ENCODE measurements around the gene CRYBG2. TPM values are rescaled to one million over a fixed set of nuclear protein-coding genes. Genes with fewer than 3 reads are reported as not detected.
"Not testable (repeated sequence)": the region's sequence is repeated elsewhere in the genome, so short reads cannot be mapped to it uniquely, and the experiment has no call there.

The CRYBG2 gene
- total RNA-seq, 3 donors from 2014 or later: 0.16 to 0.45 (median 0.30) TPM

- H3K4me1 Mint-ChIP-seq (ENCODE audit: low read depth): peaks cover 56% of the 10 kb centered on the region
Measured at GRCh38 chr1:26292735-26293134, 61.2 kb downstream of the CRYBG2 start.

DNA sequence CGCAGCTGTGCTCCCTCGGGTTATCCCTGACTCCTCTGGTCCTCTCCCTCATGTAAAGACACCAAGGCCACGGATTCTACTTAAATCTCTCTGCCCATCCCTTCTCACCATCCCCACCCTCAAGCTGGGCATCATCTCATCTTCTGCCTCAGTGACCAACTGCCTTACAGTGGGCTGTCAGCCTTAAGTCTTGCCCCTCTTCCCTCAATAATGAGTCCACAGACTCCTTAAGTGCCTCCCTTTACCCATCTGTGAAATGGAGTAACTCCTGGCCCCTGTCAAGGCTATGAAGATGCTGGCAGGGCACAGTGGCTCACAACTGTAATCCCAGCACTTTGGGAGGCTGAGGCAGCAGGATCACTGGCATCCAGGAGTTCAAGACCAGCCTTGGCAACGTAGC, 62.0 kb downstream of the CRYBG2 start:
- no peaks in the 10 kb centered on the region for H3K9me3 Mint-ChIP-seq
- H3K4me3 Mint-ChIP-seq: no peak overlapping the region
- H3K4me1 Mint-ChIP-seq (ENCODE audit: low read depth): peaks cover 64% of the 10 kb centered on the region
- no peaks in the 10 kb centered on the region for H3K27me3 Mint-ChIP-seq (ENCODE audit: low read depth)
- no peak for DNase-seq
- no peak for ATAC-seq
- peaks cover 7% of the 10 kb centered on the region for H3K36me3 Mint-ChIP-seq (ENCODE audit: insufficient read depth)

More at GRCh38 chr1:26292735-26293134, 61.2 kb downstream of the CRYBG2 start:
- not testable (repeated sequence) for H3K4me3 Mint-ChIP-seq; H3K36me3 Mint-ChIP-seq (ENCODE audit: insufficient read depth); H3K27me3 Mint-ChIP-seq (ENCODE audit: low read depth); ATAC-seq; DNase-seq; H3K9me3 Mint-ChIP-seq

DNA sequence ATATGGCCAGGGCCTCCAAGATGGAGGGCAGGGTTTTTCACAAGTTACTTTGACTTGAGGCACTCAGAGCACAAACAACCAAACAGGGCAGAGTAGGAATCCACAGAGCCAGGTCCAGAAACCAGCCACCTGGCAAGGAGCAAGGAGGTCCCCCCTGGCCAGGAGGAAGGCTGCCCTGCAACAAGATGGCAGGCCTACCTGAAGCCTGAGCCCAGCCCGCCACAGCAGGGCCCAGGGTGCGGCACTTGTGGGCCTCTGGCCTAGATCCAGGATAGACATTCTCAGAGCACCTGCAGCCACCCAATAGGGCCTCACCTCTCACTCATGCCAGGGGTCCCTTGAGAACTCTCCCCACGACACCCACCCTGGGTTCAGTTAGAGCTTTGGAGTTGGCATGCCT, 62.5 kb downstream of the CRYBG2 start:
- ATAC-seq (no peak), DNase-seq (no peak)
- Mint-ChIP-seq H3K9me3 (no peaks in the 10 kb centered on the region), H3K36me3 (ENCODE audit: insufficient read depth) (peaks cover 7% of the 10 kb centered on the region), H3K27me3 (ENCODE audit: low read depth) (no peaks in the 10 kb centered on the region), H3K4me3 (no peak overlapping the region), H3K4me1 (ENCODE audit: low read depth) (peaks cover 68% of the 10 kb centered on the region)

GRCh38 chr1:26290882-26291261, 63.1 kb downstream of the CRYBG2 start:
- H3K9me3 Mint-ChIP-seq: no peaks in the 10 kb centered on the region
- peaks cover 73% of the 10 kb centered on the region for H3K4me1 Mint-ChIP-seq (ENCODE audit: low read depth)
- no peak overlapping the region for H3K4me3 Mint-ChIP-seq
- peaks cover 4% of the 10 kb centered on the region for H3K36me3 Mint-ChIP-seq (ENCODE audit: insufficient read depth)
- DNase-seq: no peak
- no peak for ATAC-seq
- H3K27me3 Mint-ChIP-seq (ENCODE audit: low read depth): no peaks in the 10 kb centered on the region

DNA sequence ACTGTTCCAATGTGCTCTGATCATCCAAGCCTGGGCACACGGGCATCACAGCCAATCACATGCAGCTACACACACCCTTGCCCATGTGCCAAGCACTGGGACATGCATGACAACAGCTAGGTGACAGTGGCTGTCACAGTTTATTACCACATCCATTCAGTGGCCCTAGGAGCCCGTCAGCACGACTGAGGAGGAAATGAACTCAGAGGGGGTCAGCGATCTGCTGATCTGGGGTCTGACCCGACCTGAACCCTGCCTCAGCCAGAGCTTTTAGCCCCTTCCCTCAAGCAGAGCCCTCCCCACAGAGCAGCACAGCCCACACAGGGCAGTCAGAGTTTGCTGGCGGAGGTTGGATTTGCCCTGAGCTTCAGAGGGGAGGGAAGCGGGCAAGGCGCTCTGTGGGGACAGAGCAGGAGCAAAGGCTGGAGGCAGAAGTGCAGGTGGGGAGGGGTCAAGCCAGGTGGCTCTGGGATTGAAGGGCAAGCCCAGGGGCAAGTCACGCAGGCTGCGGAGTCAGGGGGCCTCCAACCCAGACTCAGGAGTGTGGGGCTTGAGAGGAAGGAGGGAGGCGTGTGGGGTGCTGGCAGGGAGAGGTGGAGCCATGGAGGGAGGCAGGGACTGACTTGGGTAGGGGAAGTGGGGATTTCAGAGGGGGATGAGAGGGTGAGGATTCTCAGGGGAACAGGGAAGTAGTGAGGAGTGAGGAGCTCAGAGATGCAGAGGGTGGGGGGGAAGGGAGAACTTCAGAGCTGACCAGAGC, 63.6 kb downstream of the CRYBG2 start:
- Mint-ChIP-seq H3K4me3 (no peak overlapping the region), H3K36me3 (ENCODE audit: insufficient read depth) (peaks cover 2% of the 10 kb centered on the region), H3K9me3 (no peaks in the 10 kb centered on the region), H3K4me1 (ENCODE audit: low read depth) (peaks cover 76% of the 10 kb centered on the region), H3K27me3 (ENCODE audit: low read depth) (no peaks in the 10 kb centered on the region)
- DNase-seq: no peak
- ATAC-seq: no peak

GRCh38 chr1:26289158-26290059, 64.5 kb downstream of the CRYBG2 start:
- Mint-ChIP-seq H3K4me3 (no peak overlapping the region), H3K9me3 (no peaks in the 10 kb centered on the region), H3K4me1 (ENCODE audit: low read depth) (peaks cover 82% of the 10 kb centered on the region), H3K27me3 (ENCODE audit: low read depth) (no peaks in the 10 kb centered on the region), H3K36me3 (ENCODE audit: insufficient read depth) (peaks cover 5% of the 10 kb centered on the region)
- no peak for DNase-seq
- no peak for ATAC-seq

DNA sequence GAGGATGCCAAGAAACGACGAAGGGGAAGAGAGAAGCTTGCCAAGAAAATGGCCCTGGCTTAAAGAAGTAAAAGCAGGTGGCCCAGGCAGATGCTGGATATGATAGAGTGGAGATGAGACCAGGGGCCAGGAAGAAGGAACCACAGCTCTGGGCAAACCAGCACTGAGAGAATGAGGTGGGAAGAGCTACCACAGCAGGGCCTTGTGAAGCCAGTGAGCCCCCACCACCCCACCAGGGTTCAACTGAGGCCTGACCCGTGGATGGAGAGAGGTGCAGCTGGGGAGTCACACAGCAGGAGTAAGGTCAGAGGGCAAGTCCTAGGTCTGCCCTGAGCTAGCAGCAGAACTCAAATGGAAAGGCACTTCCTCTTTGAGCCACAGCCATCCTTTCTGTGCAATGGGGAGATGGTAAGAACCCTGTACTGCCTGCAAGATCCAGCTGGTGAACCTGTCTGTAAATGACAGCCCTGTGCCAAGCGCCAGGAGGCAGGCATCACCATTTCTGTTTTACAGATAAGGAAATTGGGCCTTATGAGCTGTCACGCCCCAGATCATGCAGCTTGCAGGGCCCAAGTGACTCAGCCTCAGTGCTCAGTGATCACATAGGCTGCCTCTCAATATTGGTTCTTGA, 65.5 kb downstream of the CRYBG2 start:
- Mint-ChIP-seq H3K4me3 (no peak overlapping the region), H3K9me3 (no peaks in the 10 kb centered on the region), H3K36me3 (ENCODE audit: insufficient read depth) (peaks cover 7% of the 10 kb centered on the region), H3K4me1 (ENCODE audit: low read depth) (peaks cover 90% of the 10 kb centered on the region), H3K27me3 (ENCODE audit: low read depth) (no peaks in the 10 kb centered on the region)
- ATAC-seq (peak; percentile 60 to 69), DNase-seq (peak; percentile 70)

GRCh38 chr1:26287811-26288210, 66.1 kb downstream of the CRYBG2 start:
- Mint-ChIP-seq H3K36me3 (ENCODE audit: insufficient read depth) (peaks cover 10% of the 10 kb centered on the region), H3K4me3 (peak overlapping the region; percentile 34), H3K27me3 (ENCODE audit: low read depth) (no peaks in the 10 kb centered on the region), H3K9me3 (no peaks in the 10 kb centered on the region), H3K4me1 (ENCODE audit: low read depth) (peaks cover 93% of the 10 kb centered on the region)
- ATAC-seq (no peak), DNase-seq (no peak)

GRCh38 chr1:26287033-26287711, 66.8 kb downstream of the CRYBG2 start:
- DNase-seq (no peak), ATAC-seq (peak; percentile 9)
- Mint-ChIP-seq H3K4me3 (peak overlapping the region; percentile 34), H3K27me3 (ENCODE audit: low read depth) (no peaks in the 10 kb centered on the region), H3K36me3 (ENCODE audit: insufficient read depth) (peaks cover 15% of the 10 kb centered on the region), H3K4me1 (ENCODE audit: low read depth) (peaks cover 99% of the 10 kb centered on the region), H3K9me3 (no peaks in the 10 kb centered on the region)

- Mint-ChIP-seq H3K4me3 (no peak overlapping the region), H3K9me3 (no peaks in the 10 kb centered on the region), H3K36me3 (ENCODE audit: insufficient read depth) (peaks cover 22% of the 10 kb centered on the region), H3K4me1 (ENCODE audit: low read depth) (peaks cover 99% of the 10 kb centered on the region), H3K27me3 (ENCODE audit: low read depth) (no peaks in the 10 kb centered on the region)
- ATAC-seq (no peak), DNase-seq (no peak)
Measured at GRCh38 chr1:26286064-26286416, 67.9 kb downstream of the CRYBG2 start.

DNA sequence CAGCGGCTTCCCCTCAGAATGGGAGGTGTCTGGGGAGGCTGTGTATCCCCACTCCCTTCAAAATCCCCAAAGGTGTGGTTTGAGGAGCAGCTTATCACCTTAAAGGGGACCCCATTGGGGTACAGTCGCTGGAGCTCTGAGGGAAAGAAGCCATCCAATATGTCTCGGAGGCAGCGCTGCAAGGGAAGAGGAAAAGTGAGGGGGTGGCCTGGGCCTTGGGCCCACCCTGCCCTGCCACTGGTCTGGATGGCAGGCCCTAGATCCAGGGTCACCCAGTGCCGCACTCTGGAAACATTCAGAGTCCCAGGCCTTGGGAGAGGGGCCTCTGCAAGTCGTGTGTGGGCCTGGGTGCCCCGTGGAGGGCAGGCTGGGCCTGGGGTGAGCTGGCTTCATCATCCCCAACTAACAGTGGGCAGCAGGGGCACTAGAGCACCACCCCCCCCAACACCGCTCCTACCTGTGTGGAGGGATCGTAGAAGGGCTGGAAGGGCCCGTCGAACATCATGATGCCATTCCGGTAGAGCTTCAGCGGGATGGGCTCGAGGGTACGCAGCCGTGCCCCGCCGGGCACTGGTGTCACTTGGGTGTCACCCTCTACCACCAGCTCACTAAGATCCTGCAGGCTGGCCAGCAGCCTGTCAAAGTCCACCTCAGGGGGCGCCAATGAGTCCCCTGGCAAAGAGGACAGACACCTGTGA, 68.4 kb downstream of the CRYBG2 start:
- no peak for DNase-seq
- Mint-ChIP-seq H3K4me1 (ENCODE audit: low read depth) (peaks cover 96% of the 10 kb centered on the region), H3K36me3 (ENCODE audit: insufficient read depth) (peaks cover 24% of the 10 kb centered on the region), H3K4me3 (no peak overlapping the region), H3K9me3 (no peaks in the 10 kb centered on the region), H3K27me3 (ENCODE audit: low read depth) (no peaks in the 10 kb centered on the region)
- ATAC-seq: no peak

DNA sequence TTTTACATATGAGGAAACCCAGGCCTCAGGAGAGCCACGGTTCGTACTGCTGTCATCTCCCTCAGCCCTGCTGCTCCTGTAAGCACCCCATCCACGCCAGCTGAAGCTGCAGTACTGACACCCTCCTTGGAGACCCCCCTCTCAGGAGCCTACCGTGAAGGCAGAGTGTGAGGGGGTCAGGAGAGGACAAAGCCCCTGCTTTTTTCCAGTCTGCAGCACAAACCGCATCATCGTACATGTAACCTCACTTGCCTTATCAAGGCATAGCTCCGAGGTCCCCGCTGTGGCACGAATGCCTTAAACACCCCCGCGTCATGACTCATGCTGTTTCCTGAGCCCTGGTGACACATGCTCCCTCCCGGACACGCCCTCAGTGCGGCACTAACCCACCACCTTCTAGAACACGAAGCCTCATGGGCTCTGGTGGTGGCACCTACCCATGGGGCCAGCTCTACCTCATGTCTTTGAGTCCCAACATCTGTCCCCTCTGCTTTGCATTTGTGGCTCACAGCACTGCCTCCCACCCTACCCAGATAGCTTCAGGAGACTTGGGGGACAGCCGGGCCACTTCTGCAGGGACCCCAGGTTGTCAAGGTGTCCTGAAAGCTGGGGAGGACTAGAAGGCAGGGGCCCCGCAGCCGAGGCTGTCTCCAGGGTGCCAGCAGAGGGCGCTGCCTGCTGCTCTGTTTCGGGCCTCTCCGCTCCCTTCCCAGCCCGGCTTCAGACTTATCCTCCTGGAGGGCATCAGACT, 69.2 kb downstream of the CRYBG2 start:
- peak; percentile 73 to 75 for ATAC-seq
- Mint-ChIP-seq H3K9me3 (no peaks in the 10 kb centered on the region), H3K27me3 (ENCODE audit: low read depth) (no peaks in the 10 kb centered on the region), H3K4me1 (ENCODE audit: low read depth) (peaks cover 90% of the 10 kb centered on the region), H3K4me3 (peak overlapping the region; percentile 73), H3K36me3 (ENCODE audit: insufficient read depth) (peaks cover 24% of the 10 kb centered on the region)
- DNase-seq: peak; percentile 97

Data from activated T-cell treated with anti-CD3 and anti-CD28 coated beads, Interleukin-2, amount 50 U/mL, for 4 hours (primary cell).